K562 (cell line): ENCODE data around the gene ROR2. TPM values are rescaled to one million over a fixed set of nuclear protein-coding genes. Genes with fewer than 3 reads are reported as not detected.

ENCODE experiments used
- ATF3 ChIP-seq, 2 experiments: fragments of 450-650 bp in 1 of 2; sonication (generic) in 1 of 2; formaldehyde crosslinking in 1 of 2; IDR thresholded peaks in 1 of 2; conservative IDR thresholded peaks in 1 of 2; 2 replicates each; pipeline versions ENCODE4 v1.6.1 to v1.8.1; 2016 to 2023; ENCODE audit warnings: mild to moderate bottlenecking in 2 of 2, moderate library complexity in 2 of 2, inconsistent platforms in 1 of 2, missing genetic modification reagents in 1 of 2
- BACH1 ChIP-seq: fragments of 200-800 bp; sonication (Bioruptor generic); IDR thresholded peaks from 2 replicates; pipeline ENCODE4 v1.6.1; 2016; ENCODE audit warnings: missing genetic modification characterization, missing compliant biosample characterization
- CEBPG ChIP-seq, 3 experiments: fragments of 200-800 bp in 1 of 3; sonication (Bioruptor generic) in 1 of 3; sonication (generic) in 1 of 3; formaldehyde crosslinking in 1 of 3; IDR thresholded peaks in 2 of 3; conservative IDR thresholded peaks in 1 of 3; 2 replicates each; pipeline versions ENCODE4 v1.6.1 to v1.8.0; 2016 to 2022; ENCODE audit warnings: missing compliant biosample characterization in 2 of 3, missing genetic modification characterization in 2 of 3, mild to moderate bottlenecking in 1 of 3, missing genetic modification reagents in 1 of 3
- FOSL1 ChIP-seq: fragments of 200-800 bp; sonication (Bioruptor generic); conservative IDR thresholded peaks from 2 replicates; pipeline ENCODE4 v1.6.1; 2016; ENCODE audit warnings: missing genetic modification characterization, missing compliant biosample characterization
- RB1 ChIP-seq: fragments of 450-650 bp; IDR thresholded peaks from 2 replicates; pipeline ENCODE4 v1.6.1; 2017; ENCODE audit warnings: low read depth, mild to moderate bottlenecking
- SMAD3 ChIP-seq: fragments of 450-650 bp; formaldehyde crosslinking; conservative IDR thresholded peaks from 2 replicates; pipeline ENCODE4 v1.4.0; 2020; ENCODE audit warnings: mild to moderate bottlenecking
- TBL1XR1 ChIP-seq, 2 experiments: IDR thresholded peaks; 2 replicates each; pipeline ENCODE4 v1.6.1; 2012; ENCODE audit warnings: improper control_type of control experiment in 2 of 2, low read length in 2 of 2, mild to moderate bottlenecking in 1 of 2
- ZNF592 ChIP-seq: fragments of 450-650 bp; IDR thresholded peaks from 2 replicates; pipeline ENCODE4 v1.6.1; 2017; ENCODE audit warnings: antibody characterized with exemption, mild to moderate bottlenecking
- ZNF75A ChIP-seq: fragments of 450-650 bp; formaldehyde crosslinking; IDR thresholded peaks from 2 replicates; pipeline ENCODE4 v1.4.0; 2020; ENCODE audit warnings: mild to moderate bottlenecking
- polyA plus RNA-seq, 8 experiments: library from polyadenylated mRNA; depleted of rRNA in 4 of 8; stranded (reverse) in 5 of 8; unstranded in 3 of 8; fragments of >200 nt; fragmentation: Nextera tagmentation in 2 of 8; fragmentation: Illumina TruSeq in 1 of 8; extraction: Ambion mirVana in 2 of 8; extraction: Trizol in 1 of 8; gene quantifications; 2 replicates each; pipeline versions ENCODE4 v1.2.1 to v1.2.3, GENCODE V29; 2011 to 2014; ENCODE audit warnings: inconsistent platforms in 1 of 8, missing spikeins in 1 of 8
- total RNA-seq, 7 experiments: library from RNA; depleted of rRNA in 6 of 7; stranded (reverse); fragments of >200 nt in 6 of 7; fragmentation: Illumina TruSeq in 2 of 7; extraction: Trizol in 2 of 7; gene quantifications; 2 replicates each; pipeline versions ENCODE4 v1.2.1 to v1.2.3, GENCODE V29; 2011 to 2021; ENCODE audit warnings: low replicate concordance in 1 of 7
- TF ChIP-seq, protein P1 (sequence below): sonication (generic); formaldehyde crosslinking; IDR thresholded peaks from 2 replicates; pipeline ENCODE4 v1.4.0; 2020; ENCODE audit warnings: mild to moderate bottlenecking, missing genetic modification reagents
- TF ChIP-seq, protein P2 (sequence below): fragments of 450-650 bp; IDR thresholded peaks from 2 replicates; pipeline ENCODE4 v1.6.1; 2016; ENCODE audit warnings: antibody characterized with exemption

Gene ROR2
- total and polyA plus RNA-seq, 9 of the 15 experiments (the other 6 are each of a cell fraction or from before 2014, with no cell fraction given) = 5.6 to 33.8 (median 15.3) TPM

- TF ChIP-seq ATF3 (IDR thresholded peaks at IDR 0.05) (peak; percentile 99), ATF3 (CRISPR knock-in tag; conservative IDR thresholded peaks at IDR 0.05) (0 out of 2 replicates have a peak, but pooled peaks have one; percentile 29), CEBPG (CRISPR knock-in tag; IDR thresholded peaks at IDR 0.05) (peak; percentile 84), CEBPG (tag; conservative IDR thresholded peaks at IDR 0.05 in 1 of 2, IDR thresholded peaks at IDR 0.05 in 1 of 2) (peak; percentile 95), FOSL1 (tag) (peak; percentile 90), ZNF592 (peak; percentile 70), RB1 (no peak), SMAD3 (no peak), BACH1 (peak; percentile 47; the same call in 1 of the 2 replicates), TBL1XR1 (IDR thresholded peaks at IDR 0.05; ENCODE audit: low read length in 2 of 2) (peak in 1 of 2 experiments; percentile 28; a peak in 1 of 4 replicates), ZNF75A (CRISPR knock-in tag) (no peak)
- TF ChIP-seq, protein P1, sequence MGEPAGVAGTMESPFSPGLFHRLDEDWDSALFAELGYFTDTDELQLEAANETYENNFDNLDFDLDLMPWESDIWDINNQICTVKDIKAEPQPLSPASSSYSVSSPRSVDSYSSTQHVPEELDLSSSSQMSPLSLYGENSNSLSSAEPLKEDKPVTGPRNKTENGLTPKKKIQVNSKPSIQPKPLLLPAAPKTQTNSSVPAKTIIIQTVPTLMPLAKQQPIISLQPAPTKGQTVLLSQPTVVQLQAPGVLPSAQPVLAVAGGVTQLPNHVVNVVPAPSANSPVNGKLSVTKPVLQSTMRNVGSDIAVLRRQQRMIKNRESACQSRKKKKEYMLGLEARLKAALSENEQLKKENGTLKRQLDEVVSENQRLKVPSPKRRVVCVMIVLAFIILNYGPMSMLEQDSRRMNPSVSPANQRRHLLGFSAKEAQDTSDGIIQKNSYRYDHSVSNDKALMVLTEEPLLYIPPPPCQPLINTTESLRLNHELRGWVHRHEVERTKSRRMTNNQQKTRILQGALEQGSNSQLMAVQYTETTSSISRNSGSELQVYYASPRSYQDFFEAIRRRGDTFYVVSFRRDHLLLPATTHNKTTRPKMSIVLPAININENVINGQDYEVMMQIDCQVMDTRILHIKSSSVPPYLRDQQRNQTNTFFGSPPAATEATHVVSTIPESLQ = no peak
- TF ChIP-seq, protein P2, sequence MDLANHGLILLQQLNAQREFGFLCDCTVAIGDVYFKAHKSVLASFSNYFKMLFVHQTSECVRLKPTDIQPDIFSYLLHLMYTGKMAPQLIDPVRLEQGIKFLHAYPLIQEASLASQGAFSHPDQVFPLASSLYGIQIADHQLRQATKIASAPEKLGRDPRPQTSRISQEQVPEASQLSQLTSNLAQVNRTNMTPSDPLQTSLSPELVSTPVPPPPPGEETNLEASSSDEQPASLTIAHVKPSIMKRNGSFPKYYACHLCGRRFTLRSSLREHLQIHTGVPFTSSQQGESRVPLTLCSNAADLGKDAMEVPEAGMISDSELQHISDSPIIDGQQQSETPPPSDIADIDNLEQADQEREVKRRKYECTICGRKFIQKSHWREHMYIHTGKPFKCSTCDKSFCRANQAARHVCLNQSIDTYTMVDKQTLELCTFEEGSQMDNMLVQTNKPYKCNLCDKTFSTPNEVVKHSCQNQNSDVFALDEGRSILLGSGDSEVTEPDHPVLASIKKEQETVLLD = no peak
Observed at GRCh38 chr9:91943478-91944470, 6.3 kb downstream of the ROR2 start (continued).
